ENCODE data around the gene STK32A.

STK32A gene

DNA sequence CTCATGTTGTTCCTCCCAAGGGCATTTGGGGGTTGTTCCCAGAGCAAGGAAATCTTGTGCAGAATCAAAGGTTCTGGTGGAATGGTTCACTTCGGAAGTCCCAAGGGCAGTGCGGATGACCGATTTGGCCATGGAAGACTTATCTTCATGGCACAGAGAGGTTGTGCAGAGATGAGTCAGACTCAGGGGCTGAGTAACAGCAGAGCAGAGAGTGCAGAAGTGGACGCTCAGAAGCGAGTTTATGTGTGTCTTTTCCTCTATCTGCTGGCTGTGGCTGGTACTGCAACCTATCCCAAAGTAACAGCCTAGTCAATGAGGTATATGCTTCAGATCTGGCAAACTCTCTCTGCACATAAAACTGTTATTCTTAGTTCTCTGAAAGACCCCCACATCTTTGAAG is 157.0 kb downstream of the STK32A start:
- DNase-seq (ENCODE audit: low spot score), result peak; percentile 63

DNA sequence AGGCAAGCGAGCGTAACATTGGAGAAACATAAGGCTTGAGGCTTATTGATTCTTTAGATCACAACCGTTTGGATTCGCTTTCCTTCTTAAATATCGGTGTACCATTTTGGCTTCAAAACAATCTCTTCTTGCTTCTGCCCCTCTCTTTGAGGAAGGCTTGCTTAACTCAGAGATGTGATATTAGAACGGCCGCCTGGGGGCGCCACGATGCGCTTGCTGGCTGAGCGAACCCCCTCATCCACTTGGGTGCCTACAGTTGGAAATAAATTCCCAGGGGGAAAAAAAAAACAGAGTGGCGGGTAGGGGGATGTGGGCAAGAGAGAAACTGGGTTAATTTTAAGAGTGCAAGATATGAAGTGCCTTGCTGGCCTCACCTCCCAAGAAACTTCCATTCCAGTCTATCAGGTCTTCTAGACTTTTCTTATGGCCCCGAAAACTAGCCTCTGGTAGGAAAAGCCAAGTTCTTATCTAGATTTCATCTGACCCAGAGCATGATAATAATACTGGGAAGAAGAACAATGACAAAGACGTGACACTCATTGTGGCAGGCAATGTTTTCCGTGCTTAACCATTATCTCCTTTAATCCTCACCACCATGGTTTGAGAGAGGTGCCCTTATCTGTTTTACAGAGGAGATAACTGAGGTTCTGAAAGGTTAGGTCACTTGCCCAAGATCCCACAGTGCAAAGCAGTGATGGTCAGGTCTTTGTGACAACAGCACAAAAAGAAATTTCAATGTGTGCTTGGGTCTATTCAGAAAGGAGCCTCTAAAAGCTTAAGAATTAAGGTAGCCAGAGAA is 159.2 kb downstream of the STK32A start:
- no peak for DNase-seq (ENCODE audit: low spot score)

DNA sequence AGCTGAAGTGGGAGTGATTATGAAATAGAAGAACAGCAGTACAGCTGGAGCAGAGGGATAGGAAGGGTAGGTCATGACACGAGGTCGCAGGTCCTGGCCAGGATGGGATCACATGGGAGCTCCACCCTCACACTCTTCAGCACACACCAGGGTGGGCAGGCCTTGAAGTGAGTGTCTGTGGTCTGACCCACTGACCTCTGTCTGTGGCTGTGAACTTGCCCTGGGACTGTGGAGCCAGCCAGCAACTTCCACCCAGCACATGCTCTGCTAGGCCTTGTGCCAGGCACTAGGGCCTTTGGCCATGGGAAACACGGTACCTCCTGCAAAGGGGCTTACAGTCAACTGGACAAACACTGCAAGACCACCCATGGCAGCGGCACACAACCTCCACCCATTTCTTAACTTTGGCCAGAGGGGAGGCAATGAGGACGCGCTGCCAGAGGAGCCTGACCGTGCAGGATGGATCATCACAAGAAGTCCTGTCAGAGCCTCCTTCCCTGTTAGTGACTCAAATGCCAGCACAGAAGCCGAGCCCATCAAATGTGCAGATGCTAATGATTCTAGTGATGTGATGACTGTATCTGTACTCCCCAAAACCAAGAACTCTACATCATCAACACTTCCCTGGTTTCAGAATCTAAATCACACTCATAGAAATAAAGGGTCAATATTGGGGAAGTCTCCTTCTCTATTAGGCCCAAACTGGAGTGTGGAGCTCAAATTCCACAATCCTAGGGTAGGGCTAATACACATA is 161.4 kb downstream of the STK32A start:
- DNase-seq (ENCODE audit: low spot score), result no peak

DNA sequence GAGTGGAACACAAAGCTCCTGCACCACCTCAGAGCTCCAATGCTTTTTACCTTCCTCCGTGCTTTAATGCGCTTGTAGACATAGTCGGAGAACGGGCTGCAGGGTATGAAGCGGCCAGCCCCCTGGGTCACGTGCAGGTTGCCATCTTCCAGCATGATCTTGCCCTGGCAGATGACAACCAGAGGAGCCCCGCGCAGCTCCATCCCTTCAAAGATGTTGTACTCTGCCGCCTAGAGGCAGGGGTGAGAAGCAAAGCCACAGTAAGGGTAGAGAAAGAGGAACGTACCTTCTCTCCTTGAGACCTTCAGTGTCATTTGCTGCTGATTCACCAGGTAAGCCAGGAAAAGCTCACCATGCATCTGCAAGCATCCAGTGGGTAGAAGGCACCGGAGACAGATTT is 162.8 kb downstream of the STK32A start:
- no peak for DNase-seq (ENCODE audit: low spot score)

DNA sequence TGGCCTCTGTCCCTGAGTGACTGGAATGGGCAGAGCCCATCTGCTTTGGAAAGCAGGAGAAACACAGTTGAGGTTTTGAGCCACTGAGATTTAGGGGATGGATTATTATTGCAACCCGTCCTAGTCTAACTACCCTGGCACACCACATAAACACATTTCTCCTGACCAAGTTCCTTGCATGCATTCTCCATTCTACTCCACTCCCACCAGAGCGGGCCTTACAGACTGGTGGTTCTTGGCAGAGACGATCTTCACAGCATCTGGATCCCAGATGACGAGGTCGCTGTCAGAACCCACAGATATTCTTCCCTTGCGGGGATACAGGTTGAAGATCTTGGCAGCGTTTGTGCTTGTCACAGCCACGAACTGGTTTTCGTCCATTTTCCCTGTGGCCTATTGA is 164.0 kb downstream of the STK32A start:
- DNase-seq (ENCODE audit: low spot score), result no peak

DNA sequence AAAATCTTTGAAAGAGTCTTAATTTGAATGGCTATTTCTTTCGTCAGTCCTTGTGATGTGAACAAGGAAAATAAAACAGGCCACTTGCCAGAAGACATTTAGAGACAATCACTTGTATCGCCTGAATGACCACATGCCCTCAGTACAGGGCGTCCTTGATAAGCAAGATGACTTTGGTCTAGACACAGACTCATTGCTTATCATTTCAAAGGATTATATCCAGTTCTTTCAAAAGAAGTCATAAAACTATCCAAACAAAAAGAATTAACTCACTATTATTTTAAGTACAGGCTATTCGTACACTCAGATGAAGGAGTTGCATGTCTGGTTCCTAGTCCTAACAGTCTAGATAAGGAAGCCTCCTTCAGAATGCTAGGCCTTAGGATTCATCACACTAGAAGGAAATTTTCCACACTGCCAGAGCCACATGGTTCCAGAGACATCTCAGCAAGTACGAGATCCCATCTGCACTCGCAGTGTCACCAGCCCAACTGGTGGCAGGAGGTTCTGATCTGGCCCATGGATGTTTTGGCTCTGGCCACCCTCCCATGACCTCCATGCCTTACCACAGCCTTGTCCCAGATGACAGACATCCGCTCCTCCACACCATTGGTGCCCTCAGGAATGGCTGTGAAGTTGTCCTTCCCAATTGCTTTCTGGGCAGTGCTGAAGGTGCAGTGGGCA is 165.4 kb downstream of the STK32A start:
- no peak for DNase-seq (ENCODE audit: low spot score)

DNA sequence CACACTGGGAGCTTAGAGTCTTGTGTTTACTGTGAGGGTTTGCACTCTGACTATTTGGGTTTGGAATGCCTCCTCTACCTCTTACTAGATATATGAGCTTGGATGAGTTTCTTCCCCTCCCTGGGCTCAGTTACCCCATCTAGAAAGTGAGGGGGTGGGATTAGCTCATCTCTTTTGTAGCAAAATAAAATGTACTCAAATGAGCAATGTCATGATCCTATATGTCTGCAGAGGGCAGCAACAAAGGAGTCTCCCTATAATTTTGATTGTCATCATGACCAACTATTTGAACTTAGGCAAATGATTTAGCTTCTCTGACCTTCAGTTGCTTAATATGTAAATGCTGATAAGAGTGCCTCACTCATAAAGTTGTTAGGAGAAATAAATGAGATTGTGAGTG is 166.1 kb downstream of the STK32A start:
- DNase-seq (ENCODE audit: low spot score), result no peak

DNA sequence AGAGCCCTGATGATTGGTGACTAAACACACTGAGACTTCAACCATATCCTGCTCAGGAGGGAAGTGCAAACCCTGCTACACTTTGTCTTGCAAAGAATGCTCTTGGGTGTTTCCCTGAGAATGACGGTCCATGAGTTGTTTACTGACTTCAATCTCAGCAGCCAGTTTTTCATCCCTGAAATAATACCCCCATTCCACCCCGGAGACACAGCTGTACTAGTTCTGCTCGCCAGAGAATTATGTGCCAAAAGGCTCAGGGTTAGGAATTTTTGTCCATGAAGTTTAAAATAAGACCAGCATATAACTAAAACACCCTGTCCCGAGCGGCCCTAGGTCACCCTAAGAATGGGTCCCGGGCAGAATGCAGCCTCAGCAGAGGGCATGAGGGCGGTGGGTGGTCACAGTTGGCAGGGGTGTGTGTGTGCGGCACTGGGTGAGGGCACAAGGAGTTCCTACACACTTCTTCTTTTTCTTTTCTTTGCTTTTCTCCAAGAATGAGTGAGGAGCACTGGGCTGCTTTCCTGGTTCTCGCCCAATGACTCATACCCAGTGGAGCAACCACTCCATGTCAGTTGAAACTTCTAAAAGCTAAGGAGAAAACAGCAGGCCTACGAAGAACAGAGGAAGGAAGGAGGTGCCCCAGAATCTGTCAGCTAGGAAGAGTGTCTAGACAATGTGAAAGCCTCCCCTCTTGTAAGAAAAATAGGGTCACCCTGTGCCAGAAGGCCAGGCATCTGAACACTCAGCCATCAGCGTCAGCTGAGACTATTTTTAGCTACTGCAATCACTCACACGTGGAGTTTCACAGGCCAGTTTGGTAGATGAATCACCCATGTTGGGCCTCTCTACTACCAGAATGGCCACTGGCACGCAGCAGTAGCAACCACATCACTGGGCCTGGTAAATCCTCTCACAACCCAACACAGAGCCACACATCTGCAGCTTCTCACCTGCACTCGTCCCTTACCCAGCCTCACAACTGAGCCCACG is 169.1 kb downstream of the STK32A start:
- DNase-seq (ENCODE audit: low spot score), result peak; percentile 87

DNA sequence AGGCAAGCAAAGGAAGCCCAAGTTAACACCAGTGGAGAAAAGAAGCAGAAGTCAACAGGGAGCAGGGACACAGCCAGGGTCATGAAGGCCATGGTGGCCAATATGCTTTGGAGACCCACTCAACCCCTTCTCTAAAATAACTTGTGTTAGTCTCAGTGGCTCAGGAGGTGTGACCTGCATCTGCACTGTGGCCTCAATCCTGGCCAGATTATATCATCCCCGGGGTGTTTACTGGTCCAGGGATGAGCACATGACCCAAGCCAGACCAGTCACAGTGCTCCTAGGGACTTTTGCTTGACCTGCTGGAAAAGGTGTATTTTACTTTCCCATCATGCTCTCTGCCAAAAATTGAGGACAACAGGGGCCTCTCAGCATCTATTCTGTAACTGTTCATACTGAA is 169.9 kb downstream of the STK32A start:
- DNase-seq (ENCODE audit: low spot score), result no peak

DNA sequence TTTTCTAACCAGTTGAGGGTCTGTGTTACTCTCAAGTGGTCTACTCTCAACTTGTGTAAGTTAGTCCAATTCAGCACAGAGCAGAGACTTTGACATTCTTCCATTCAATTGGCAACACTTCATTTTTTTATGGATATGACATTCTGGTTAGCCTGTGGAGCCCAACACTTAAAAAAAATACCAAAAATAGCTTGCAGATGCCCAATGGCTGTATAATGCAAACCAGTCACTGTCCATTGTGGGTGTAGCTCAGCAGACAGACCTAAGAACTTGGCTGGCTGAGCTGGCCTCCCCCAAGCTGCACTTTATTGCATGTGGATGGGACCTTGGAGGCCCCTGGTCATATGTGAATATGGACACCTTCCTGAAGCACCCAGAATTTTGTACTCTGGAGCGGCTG is 171.8 kb downstream of the STK32A start:
- no peak for DNase-seq (ENCODE audit: low spot score)

DNA sequence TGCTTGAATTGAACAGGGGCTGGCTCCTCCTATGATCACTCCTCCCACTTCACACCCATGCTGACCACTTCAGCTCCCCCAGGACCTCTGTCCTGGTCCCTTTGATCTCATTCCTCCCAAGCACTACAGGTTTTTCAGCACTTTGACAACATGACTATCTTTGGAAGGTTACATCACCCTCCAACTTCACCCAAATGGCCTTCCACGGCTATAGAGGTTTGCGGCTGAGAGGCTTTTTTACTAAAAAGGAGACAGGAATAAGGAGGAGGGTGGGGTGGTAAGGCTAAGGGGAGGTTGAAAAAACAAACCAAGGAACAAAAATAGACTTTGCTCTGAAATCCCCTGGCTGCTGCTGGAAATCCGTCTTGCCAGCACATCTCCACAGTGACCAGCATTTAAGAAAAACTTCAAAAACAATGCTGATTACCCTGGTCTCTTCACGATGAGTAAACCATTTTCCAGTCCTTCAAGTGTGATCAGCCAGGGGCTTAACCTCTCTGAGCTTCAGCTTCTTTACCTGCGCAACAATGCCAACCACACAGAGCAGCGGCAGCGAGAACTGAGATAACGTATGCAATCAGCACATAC is 172.4 kb downstream of the STK32A start:
- DNase-seq (ENCODE audit: low spot score), result peak; percentile 55

DNA sequence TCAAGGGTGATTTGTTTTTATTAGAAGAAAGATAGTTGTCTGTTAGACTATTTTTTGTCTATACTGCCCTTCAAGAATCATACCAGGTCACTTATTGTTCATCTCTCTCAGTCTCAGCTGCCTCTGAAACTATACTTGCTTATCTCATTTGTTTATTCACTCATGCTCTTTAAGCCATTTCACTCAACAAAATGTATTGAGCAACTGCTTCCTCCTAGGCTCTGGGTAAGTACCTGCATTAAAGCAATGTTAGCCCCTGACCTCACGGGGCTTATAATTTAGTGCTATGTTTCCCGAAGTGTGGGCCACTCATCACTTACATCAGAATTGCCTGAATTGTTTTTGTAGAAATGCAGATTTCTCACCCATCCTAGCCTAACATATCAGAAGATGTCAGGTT is 174.2 kb downstream of the STK32A start:
- no peak for DNase-seq (ENCODE audit: low spot score)

DNA sequence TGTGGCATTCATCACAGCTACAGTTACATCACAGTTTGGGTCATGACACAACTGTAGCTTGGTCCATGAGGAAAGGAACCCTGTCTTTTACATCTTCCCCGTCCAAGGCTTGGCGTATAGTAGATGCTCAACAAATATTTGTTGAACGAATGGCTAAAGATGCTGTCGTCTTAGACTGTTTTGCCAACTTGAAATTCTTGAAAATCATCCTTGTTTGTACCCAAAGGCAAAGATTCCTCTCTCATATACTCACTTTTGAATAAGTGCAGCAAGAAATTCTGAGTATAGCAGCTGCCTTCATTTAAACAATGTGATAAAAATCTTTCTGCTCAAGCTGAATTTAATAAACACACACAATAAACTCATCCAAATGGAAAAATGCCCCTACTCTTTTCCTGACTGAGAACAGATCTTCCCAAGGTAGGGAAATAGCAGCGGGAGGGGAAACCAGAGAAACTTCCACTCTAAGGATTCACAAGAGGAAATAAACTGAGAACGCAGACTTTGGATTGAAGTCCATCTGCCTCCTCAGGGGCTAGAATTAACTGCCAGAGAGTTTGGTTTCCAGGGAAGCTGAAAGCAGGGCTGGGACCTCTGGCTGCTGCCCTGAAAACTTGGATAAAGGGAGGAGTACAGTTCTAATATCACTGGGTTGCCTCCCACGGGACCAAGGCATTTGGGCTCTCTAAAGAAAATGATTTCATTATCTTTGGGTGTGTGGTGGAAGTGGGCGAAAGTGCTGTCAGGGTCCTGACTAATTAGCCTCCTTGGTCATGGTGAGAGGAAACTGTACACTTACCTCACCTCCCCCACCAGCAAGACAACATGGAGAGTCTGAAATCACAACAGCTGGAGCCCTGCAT is 175.9 kb downstream of the STK32A start:
- no peak for DNase-seq (ENCODE audit: low spot score)

DNA sequence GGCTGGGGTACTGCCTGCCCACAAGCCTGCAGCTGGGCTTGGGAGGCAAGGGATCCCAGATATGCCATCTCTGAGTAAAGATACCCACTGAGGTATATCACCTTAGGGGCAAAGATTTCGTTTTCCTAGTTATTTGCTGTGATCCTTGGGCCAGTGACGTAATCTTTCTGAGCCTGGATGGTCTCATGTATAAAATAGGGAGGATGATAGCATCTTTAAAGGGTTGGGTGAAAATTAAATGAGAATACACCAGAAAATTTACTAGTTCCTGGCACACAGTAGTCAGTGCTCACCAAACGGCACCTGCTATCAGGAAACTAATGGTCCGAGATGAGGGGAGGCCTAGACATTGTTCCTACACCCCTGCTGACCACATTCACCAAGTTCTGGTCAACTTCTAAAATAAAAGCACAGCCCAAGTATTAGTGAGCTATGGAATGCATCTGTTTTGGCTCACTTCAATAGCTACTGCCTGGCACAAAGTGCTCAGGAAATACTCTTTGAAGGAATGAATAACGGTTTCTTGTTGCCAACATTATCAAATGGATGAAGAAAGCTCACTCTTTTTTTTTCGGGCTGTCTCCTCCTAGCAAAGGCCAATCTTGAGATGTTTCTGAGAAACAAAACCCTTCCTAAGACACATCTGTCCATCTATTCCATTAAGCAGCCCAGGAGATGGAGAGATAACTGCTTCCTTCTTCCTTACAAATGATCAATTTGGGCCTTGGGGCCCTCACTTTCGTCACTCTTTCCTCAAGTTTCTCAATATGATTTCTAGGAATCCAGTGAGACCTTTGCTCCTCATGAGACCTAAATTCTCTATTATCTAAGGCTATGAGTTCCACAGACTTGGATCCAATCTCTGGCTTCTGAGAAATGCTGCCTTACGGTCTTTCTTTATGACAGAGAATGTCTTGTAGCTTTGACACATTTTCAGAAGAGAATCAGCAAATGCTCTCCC is 176.8 kb downstream of the STK32A start:
- no peak for DNase-seq (ENCODE audit: low spot score)

DNA sequence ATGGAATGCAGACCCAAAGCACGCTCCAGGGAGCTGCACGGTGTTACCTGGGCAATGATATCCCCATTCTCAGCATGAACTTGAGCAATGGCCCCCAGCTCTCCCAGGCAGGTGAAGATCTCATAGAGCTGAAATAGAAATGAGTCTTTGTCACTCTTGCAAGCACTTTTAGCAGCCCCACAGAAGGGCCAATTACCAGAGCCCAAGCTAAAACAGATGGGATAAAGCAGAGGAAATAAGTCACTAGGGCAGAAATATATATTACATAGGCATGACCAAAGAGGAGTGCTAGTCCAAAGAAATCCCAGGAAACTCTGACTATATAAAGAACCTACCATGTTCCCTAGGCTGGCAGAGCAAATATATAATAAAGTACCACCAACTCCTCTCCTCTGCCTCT is 177.7 kb downstream of the STK32A start:
- no peak for DNase-seq (ENCODE audit: low spot score)

DNA sequence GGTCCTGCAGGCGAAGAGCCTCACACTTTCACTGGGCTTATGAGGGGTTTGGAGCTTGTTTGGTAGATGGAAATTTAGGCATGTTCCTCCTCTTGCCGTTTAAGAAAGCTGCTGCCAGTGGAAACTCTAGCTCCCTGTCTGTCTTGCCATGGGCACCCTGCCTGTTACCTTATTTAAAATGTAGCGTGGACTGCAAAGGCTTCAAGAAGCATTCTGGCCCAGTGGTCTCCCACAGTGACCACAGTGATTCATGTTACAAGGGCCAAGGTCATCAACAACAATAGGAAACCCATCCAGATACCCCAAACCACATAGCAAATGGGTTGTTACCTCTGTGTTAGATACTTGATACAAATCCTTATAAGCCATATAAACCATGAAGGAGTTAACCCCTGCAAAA is 178.4 kb downstream of the STK32A start:
- no peak for DNase-seq (ENCODE audit: low spot score)

DNA sequence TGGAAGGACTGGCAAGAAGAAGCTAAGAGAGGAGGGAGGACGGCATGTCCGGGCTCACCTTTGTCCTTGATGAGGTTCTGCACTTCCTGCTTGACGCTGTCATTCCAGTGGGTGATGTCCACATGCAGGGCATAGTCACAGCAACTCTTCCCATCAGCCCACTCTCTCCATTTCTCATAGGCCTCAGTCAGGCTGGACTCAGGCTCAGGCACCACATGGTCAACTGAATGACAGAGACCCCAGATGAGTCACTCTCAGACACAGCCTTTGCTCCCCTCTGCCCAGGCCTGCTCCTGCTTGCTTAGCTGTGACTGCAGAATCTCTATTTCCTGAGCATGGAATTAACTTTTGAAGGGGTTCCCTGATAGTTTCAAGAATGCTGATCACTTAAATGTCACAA is 180.8 kb downstream of the STK32A start:
- no peak for DNase-seq (ENCODE audit: low spot score)

DNA sequence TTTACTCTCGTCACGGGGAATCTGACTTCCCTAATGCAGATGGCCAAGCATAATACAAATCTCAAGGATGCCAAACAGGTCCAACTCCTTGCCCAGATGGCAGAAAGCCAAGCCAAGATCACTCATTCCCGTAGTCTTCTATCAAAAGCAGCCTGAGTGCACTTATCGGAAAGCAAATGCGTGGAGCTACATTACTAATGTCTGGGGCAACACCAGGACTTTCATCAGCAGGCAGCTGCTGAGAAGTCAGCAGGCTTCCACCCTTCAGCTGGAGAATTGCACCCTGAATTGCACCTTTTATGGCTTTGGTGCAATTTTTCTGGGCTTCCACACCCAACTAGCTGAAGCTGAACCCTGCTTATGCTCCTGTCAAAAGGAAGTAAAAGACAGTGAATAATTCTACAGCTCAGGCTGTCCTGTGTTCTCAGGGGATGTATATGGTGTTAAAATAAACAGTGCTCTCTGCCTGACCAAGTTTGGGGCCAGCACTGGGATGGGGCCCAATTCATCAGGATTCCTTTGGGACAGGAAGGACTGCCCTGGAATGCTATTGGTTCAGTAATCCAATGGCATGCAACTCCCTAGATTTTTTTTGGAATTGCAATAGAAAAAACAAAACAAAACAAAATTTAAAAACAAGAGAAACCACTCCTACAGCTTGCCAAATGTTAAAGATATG is 182.4 kb downstream of the STK32A start:
- peak; percentile 46 for DNase-seq (ENCODE audit: low spot score)

DNA sequence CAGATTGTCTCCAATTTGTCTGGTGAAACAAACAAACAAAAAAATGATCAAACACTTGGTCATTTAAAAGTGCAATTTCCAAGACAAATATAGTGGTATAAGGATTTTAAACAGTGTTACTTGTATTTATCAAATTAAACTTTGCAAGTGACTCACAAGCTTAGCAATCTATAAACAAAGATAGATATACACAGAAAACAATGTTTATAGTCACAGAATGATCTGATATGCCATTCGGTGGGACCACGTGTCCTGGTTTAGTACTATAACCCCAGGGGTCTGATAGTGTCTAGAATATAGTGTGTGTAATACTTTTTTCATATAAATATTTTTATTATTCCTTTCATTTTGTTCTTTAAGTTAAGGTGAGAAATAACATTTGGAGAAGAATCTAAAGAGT is 183.8 kb downstream of the STK32A start:
- no peak for DNase-seq (ENCODE audit: low spot score)
